NCI-H510A treated with DMSO at 0.1 percent for 48 hours (cell line): ENCODE measurements around the gene SLC25A25.

Experiments
- DNase-seq: peaks from one replicate; lab custom pipeline; 2025; lab: John Stamatoyannopoulos, UW

SLC25A25 gene

DNA sequence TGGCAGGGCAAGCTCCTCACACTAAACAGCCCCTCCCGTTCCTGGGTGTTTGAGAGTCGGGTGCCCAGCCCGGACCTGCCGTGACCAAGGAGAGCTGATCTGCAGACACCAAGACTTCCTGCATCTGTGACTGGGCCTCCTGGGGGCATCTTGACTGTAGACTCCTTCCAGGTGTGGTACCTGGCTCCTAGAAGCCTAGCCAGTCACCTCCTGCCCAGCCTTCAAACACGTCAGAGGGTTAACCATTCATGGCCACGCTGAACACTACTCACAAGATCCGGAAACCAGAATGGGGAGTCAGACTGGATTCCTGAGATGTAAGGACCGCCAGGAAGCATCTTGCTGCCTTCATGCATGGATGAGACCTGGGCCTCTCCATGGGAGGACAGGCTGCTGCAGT, 77.5 kb downstream of the SLC25A25 start:
- no peak for DNase-seq

- no peak for DNase-seq
Observed at GRCh38 chr9:128145951-128146351, 77.9 kb downstream of the SLC25A25 start.

GRCh38 chr9:128146591-128147120, 78.6 kb downstream of the SLC25A25 start:
- DNase-seq: no peak

DNA sequence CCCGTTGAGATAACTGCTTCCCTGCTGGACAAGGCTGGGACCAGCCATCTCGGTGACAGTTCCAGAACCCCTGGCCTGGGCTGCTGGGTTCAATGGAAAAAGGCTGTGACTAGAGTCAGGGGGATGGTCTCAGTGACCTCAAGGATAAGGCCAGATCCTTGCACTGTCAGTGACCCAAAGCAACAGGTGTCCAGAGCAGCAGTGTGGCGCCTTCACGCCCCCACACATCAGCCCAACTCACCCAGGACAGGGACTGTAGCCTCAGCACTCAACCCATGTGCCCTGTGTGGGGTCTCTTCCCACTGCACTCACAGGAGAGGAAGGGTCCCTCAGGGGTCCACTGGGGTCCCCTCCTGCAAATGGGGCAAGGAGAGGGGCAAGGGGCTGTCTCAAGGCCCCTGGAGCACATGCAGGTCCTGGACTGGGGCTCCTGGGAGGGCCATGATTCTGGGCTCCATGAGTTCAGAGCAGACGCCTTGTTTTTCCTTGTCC, 80.5 kb downstream of the SLC25A25 start:
- DNase-seq: no peak

DNA sequence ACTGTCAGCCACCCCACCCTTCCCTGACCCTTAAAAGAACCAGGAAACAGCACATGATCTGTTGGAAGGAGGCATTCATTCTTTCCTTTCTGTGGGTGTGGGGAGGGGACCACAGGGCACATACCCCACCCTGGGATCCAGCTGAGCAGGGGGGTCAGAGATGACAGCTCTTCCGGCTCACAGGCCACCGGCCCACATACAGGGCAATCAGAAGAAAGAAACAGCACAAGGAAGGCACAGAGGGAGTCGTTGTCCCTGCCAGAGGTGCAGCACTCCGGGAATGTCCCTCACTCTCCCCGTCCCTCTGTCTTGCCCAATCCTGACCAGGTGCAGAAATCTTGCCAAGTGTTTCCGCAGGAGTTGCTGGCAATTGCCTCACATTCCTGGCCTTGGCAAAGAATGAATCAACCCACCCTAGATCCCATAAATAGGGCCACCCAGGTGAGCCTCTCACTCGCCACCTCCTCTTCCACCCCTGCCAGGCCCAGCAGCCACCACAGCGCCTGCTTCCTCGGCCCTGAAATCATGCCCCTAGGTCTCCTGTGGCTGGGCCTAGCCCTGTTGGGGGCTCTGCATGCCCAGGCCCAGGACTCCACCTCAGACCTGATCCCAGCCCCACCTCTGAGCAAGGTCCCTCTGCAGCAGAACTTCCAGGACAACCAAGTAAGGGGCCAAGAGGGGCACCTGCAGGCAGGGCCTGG, 81.1 kb downstream of the SLC25A25 start, which contains the start of gene LCN2:
Gene LCN2, plus strand, starts transcription at position 453 of the 701 bp plus-strand sequence. Its CDS starts 73 bp downstream, at position 526.
- DNase-seq: no peak

- DNase-seq: no peak
Observed at GRCh38 chr9:128149951-128150593, 82.0 kb downstream of the SLC25A25 start.

- DNase-seq: peak; percentile 18
Observed at GRCh38 chr9:128150594-128151308, 82.7 kb downstream of the SLC25A25 start.

DNA sequence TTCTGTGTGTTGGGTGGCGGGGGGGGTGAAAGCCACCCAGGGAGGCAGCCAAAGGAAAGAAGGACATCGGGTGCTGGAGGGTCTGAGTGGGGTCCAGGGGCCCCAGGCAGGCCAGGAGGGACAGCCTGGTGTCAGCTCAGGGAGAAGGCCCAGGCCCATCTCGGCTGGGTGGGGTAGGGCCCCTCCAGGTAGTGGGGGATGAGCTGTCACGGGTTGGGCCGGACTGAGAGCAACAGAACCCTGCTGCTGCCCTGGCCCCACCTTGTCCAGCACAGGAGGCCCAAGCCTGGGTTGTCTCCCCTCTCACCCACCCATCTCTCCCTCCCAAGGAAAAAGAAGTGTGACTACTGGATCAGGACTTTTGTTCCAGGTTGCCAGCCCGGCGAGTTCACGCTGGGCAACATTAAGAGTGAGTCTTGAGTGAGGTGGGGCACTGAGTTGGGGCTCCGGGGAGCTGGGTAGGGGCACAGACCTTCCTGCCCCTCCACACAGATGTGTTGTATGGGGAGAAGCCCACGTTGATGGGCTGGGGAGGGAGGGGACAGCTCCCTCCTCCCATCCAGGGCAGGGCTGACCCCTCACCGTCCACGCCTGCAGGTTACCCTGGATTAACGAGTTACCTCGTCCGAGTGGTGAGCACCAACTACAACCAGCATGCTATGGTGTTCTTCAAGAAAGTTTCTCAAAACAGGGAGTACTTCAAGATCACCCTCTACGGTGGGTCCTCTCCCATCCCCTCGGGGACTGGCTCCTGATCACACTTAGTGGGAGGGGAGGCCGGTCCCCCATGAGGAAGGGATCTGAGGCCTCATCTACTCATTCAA, 83.5 kb downstream of the SLC25A25 start:
- no peak for DNase-seq

GRCh38 chr9:128152133-128153059, 84.4 kb downstream of the SLC25A25 start:
- no peak for DNase-seq

- no peak for DNase-seq
Observed at GRCh38 chr9:128153060-128153946, 85.3 kb downstream of the SLC25A25 start.

- no peak for DNase-seq
Observed at GRCh38 chr9:128153947-128154695, 86.1 kb downstream of the SLC25A25 start.

DNA sequence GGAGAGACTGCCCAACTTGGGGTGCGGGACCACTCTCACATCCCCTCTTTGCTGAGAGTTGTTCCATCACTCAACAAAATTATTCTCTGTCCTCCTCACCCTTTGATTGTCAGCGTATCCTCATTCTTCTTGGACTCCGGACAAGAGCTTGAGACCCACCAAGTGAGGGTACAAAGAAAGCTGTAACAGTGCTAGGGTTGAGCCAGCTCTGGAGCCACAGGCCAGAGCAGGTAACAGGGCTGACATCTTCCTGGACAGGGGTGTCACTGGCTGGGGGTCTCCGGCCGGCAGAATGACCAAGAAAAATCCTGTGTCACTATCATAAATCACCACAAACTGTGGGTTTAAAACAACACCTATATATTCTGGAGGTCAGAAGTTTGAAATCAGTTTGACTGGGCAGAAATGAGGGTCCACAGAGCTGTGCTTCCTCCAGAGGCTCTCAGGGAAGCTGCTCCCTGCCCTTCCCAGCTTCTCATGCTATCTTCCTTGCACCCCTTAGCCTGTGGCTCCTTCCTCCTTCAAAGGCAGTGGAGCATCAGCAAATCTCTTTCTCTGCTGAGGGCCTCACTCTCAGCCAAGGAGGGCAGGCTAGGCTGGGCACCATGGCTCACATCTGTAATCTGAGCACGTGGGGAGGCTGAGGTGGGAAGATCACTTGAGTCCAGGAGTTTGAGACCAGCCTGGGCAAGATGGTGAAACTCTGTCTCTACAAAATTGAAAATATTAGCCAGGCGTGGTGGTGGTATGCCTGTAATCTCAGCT, 87.9 kb downstream of the SLC25A25 start:
- no peak for DNase-seq
